H1 (cell line): ENCODE data around the gene NUBPL. TPM values are rescaled to one million over a fixed set of nuclear protein-coding genes. Genes with fewer than 3 reads are reported as not detected.

Experiments used
- ASH2L ChIP-seq: fragments of 200-600, 300-600 bp; sonication (generic); IDR thresholded peaks from one replicate; pipeline ENCODE4 v1.7.1; 2017; ENCODE audit warnings: low read length
- BRCA1 ChIP-seq: IDR thresholded peaks from 2 replicates; pipeline ENCODE4 v1.6.1; 2012; ENCODE audit warnings: low read depth, low read length, improper control_type of control experiment
- CHD1 ChIP-seq: IDR thresholded peaks from 2 replicates; pipeline ENCODE4 v1.6.1; 2012; ENCODE audit warnings: low read depth, low read length, improper control_type of control experiment
- GTF2F1 ChIP-seq: IDR thresholded peaks from 2 replicates; pipeline ENCODE4 v1.6.1; 2012; ENCODE audit warnings: low read depth, low read length, improper control_type of control experiment, borderline replicate concordance
- HDAC2 ChIP-seq, 2 experiments: fragments of 300-600 bp in 1 of 2; sonication (generic) in 1 of 2; IDR thresholded peaks; 2 replicates each; pipeline ENCODE4 v1.6.1; 2011 to 2012; ENCODE audit warnings: low read depth in 2 of 2, low read length in 2 of 2, mild to moderate bottlenecking in 2 of 2, moderate library complexity in 2 of 2, borderline replicate concordance in 1 of 2, inconsistent platforms in 1 of 2
- RAD21 ChIP-seq, 2 experiments: IDR thresholded peaks in 1 of 2; conservative IDR thresholded peaks in 1 of 2; 2 replicates each; pipeline ENCODE4 v1.6.1; 2011; ENCODE audit warnings: low read depth in 2 of 2, low read length in 2 of 2, improper control_type of control experiment in 1 of 2, inconsistent platforms in 1 of 2, mild to moderate bottlenecking in 1 of 2, moderate library complexity in 1 of 2
- RFX5 ChIP-seq: IDR thresholded peaks from 2 replicates; pipeline ENCODE4 v1.6.1; 2011; ENCODE audit warnings: low read depth, low read length, improper control_type of control experiment, borderline replicate concordance
- TBP ChIP-seq: IDR thresholded peaks from 2 replicates; pipeline ENCODE4 v1.6.1; 2011; ENCODE audit warnings: low read depth, low read length, improper control_type of control experiment
- polyA plus RNA-seq, 7 experiments: library from polyadenylated mRNA; depleted of rRNA in 3 of 7; stranded (reverse) in 5 of 7; unstranded in 2 of 7; fragments of >200 nt in 5 of 7; fragments of 200-250 nt in 2 of 7; gene quantifications; 1 replicate in 5 of 7; 2 replicates in 1 of 7; 4 replicates in 1 of 7; pipeline versions ENCODE4 v1.2.1 to v1.2.3, GENCODE V29; 2011 to 2013; ENCODE audit warnings: missing spikeins in 2 of 7, mixed read lengths in 2 of 7
- total RNA-seq: library from RNA; stranded (reverse); fragmentation: NEBNext Ultra II Directional; extraction: Animal tissue kit (Norgen Biotek cat#: 25700); gene quantifications from 2 replicates; pipeline ENCODE4 v1.2.1, GENCODE V29; 2021
- TF ChIP-seq, protein P1 (sequence below): fragments of 300-600 bp; sonication (generic); IDR thresholded peaks from 2 replicates; pipeline ENCODE4 v1.7.1; 2012; ENCODE audit warnings: low read length, moderate library complexity, mild to moderate bottlenecking, inconsistent platforms; ENCODE audit not compliant: insufficient replicate concordance

Gene NUBPL
- total and polyA plus RNA-seq, 2 of the 8 experiments (the other 6 are each of a cell fraction or from before 2014, with no cell fraction given) = 1.6 to 6.8 TPM

DNA sequence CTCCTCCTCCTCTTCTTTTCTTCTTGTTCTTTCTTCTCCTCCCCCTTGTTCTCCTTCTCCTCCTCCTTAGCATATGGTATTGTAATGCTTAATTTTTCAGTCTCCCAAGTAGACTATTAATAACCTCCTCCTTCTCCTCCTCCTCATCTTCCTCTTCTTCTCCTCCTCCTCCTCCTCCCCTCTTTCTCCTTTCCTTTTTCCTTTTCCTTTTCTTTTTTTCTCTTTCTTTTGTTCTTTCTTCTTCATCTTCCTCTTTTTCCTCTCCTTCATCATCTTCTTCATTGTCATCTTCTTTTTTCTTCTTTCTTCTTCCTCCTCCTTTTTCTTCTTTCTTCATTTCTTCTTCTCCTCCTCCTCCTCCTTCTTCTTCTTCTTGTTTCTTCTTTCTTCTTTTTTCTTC, 264.3 kb downstream of the NUBPL start (continued):
- TF ChIP-seq, protein P1, sequence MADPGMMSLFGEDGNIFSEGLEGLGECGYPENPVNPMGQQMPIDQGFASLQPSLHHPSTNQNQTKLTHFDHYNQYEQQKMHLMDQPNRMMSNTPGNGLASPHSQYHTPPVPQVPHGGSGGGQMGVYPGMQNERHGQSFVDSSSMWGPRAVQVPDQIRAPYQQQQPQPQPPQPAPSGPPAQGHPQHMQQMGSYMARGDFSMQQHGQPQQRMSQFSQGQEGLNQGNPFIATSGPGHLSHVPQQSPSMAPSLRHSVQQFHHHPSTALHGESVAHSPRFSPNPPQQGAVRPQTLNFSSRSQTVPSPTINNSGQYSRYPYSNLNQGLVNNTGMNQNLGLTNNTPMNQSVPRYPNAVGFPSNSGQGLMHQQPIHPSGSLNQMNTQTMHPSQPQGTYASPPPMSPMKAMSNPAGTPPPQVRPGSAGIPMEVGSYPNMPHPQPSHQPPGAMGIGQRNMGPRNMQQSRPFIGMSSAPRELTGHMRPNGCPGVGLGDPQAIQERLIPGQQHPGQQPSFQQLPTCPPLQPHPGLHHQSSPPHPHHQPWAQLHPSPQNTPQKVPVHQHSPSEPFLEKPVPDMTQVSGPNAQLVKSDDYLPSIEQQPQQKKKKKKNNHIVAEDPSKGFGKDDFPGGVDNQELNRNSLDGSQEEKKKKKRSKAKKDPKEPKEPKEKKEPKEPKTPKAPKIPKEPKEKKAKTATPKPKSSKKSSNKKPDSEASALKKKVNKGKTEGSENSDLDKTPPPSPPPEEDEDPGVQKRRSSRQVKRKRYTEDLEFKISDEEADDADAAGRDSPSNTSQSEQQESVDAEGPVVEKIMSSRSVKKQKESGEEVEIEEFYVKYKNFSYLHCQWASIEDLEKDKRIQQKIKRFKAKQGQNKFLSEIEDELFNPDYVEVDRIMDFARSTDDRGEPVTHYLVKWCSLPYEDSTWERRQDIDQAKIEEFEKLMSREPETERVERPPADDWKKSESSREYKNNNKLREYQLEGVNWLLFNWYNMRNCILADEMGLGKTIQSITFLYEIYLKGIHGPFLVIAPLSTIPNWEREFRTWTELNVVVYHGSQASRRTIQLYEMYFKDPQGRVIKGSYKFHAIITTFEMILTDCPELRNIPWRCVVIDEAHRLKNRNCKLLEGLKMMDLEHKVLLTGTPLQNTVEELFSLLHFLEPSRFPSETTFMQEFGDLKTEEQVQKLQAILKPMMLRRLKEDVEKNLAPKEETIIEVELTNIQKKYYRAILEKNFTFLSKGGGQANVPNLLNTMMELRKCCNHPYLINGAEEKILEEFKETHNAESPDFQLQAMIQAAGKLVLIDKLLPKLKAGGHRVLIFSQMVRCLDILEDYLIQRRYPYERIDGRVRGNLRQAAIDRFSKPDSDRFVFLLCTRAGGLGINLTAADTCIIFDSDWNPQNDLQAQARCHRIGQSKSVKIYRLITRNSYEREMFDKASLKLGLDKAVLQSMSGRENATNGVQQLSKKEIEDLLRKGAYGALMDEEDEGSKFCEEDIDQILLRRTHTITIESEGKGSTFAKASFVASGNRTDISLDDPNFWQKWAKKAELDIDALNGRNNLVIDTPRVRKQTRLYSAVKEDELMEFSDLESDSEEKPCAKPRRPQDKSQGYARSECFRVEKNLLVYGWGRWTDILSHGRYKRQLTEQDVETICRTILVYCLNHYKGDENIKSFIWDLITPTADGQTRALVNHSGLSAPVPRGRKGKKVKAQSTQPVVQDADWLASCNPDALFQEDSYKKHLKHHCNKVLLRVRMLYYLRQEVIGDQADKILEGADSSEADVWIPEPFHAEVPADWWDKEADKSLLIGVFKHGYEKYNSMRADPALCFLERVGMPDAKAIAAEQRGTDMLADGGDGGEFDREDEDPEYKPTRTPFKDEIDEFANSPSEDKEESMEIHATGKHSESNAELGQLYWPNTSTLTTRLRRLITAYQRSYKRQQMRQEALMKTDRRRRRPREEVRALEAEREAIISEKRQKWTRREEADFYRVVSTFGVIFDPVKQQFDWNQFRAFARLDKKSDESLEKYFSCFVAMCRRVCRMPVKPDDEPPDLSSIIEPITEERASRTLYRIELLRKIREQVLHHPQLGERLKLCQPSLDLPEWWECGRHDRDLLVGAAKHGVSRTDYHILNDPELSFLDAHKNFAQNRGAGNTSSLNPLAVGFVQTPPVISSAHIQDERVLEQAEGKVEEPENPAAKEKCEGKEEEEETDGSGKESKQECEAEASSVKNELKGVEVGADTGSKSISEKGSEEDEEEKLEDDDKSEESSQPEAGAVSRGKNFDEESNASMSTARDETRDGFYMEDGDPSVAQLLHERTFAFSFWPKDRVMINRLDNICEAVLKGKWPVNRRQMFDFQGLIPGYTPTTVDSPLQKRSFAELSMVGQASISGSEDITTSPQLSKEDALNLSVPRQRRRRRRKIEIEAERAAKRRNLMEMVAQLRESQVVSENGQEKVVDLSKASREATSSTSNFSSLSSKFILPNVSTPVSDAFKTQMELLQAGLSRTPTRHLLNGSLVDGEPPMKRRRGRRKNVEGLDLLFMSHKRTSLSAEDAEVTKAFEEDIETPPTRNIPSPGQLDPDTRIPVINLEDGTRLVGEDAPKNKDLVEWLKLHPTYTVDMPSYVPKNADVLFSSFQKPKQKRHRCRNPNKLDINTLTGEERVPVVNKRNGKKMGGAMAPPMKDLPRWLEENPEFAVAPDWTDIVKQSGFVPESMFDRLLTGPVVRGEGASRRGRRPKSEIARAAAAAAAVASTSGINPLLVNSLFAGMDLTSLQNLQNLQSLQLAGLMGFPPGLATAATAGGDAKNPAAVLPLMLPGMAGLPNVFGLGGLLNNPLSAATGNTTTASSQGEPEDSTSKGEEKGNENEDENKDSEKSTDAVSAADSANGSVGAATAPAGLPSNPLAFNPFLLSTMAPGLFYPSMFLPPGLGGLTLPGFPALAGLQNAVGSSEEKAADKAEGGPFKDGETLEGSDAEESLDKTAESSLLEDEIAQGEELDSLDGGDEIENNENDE = no peak
- no peak for TF ChIP-seq RFX5
- TF ChIP-seq ASH2L = no peak
- TF ChIP-seq TBP = no peak
- TF ChIP-seq GTF2F1 = no peak
- no peak for TF ChIP-seq HDAC2 (IDR thresholded peaks at IDR 0.05; ENCODE audit: borderline replicate concordance in 1 of 2, low read depth in 2 of 2, low read length in 2 of 2)
- no peak for TF ChIP-seq BRCA1
- TF ChIP-seq CHD1 = no peak
- TF ChIP-seq RAD21 (IDR thresholded peaks at IDR 0.05 in 1 of 2, conservative IDR thresholded peaks at IDR 0.05 in 1 of 2; ENCODE audit: low read depth in 2 of 2, low read length in 2 of 2) = no peak
